Activated T-helper 1 cell treated with anti-CD3 and anti-CD28 coated beads, Interleukin-12 subunit alpha, Interleukin-12 subunit beta, Interleukin-2, Interleukin-4 antibody, amounts not matched to agents 30 ng/mL and 10 ng/mL and 1 ng/mL, durations not matched to agents 14 hours and 24 hours and 36 hours (primary cell): Measurements from ENCODE around the gene ID2. TPM values are rescaled to one million over a fixed set of nuclear protein-coding genes. Genes with fewer than 3 reads are reported as not detected.

ENCODE experiments used
- DNase-seq: peaks from one replicate; pipeline ENCODE4 v3.0.0; 2021; ENCODE audit warnings: low spot score
- H3K27ac Mint-ChIP-seq: one replicate; pipeline ENCODE4 v1.8.0; 2021; ENCODE audit warnings: mild to moderate bottlenecking, mixed read lengths
- H3K27me3 Mint-ChIP-seq: one replicate; pipeline ENCODE4 v1.8.0; 2022; ENCODE audit warnings: mild to moderate bottlenecking, moderate library complexity, mixed read lengths; ENCODE audit not compliant: insufficient read depth
- H3K36me3 Mint-ChIP-seq: one replicate; pipeline ENCODE4 v1.8.0; 2021; ENCODE audit warnings: low read depth, mixed read lengths
- H3K4me1 Mint-ChIP-seq: one replicate; pipeline ENCODE4 v1.8.0; 2021; ENCODE audit warnings: low read depth, mixed read lengths
- H3K4me3 Mint-ChIP-seq: one replicate; pipeline ENCODE4 v1.8.0; 2021; ENCODE audit warnings: mild to moderate bottlenecking, moderate library complexity, mixed read lengths
- H3K9me3 Mint-ChIP-seq: one replicate; pipeline ENCODE4 v1.8.0; 2021; ENCODE audit warnings: mixed read lengths
- intact Hi-C: fragments of 100-400 bp; cut with micrococcal nuclease; formaldehyde crosslinking; loops from one replicate; pipeline ENCODE4 v1.15.1; 2024
- total RNA-seq: library from RNA; stranded (reverse); gene quantifications from 2 replicates; pipeline ENCODE4 v1.2.3, GENCODE V29; 2022

The ID2 gene
- total RNA-seq, 1 donor from 2014 or later, result 301 TPM

DNA sequence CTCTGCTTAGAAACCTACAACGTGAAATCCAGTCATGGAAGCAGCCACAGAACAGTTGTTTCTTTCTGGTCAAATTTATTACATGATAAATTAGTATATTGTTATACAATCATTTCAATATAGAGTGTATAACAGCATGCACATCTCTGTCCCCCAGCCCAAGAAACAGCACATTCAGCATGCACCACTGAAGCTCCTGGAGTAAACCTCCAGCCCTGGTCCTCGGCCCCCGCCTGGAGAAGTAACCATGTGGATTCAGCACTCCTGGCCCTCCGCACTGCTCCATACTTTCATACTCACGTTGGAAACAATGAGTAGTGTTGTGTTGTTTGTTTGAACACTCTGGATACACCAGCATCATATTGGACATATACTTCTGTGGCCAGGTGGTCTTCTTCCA lies 15.3 kb upstream of the ID2 start:
- peaks cover 19% of the 10 kb centered on the region for H3K27me3 Mint-ChIP-seq
- no peak for DNase-seq
- intact Hi-C loops, result no loop called here

DNA sequence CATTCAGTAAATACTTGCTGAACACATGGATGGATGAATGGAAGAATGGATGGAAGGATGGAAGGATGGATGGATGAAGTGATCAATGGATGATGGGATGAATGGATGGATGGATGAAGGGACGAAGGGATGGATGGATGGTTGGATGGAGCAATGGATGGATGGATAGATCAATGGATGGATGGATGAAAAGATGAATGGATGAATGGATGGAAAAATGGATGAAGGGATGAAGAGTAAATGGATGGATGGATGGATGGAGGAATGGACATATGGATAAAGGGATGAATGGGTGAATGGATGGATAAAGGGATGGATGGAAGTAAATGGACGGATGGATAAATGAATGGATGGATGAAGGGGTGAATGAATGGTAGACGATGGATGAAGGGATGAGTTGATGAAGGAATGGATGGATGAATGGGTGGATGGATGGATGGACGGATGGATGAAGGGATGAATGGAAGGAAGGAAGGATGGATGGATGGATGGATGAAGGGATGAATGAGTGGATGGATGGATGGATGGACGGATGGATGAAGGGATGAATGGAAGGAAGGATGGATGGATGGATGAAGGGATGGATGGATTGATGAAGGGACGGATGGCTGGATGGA lies 13.9 kb upstream of the ID2 start:
- no peak for DNase-seq
- no peak overlapping the region for H3K27ac Mint-ChIP-seq
- H3K27me3 Mint-ChIP-seq, result peaks cover 16% of the 10 kb centered on the region
- H3K36me3 Mint-ChIP-seq, result no peaks in the 10 kb centered on the region
- H3K4me3 Mint-ChIP-seq, result no peak overlapping the region
- intact Hi-C loops, result no loop called here
- peaks cover 11% of the 10 kb centered on the region for H3K4me1 Mint-ChIP-seq
- H3K9me3 Mint-ChIP-seq, result peaks cover under 1% of the 10 kb centered on the region

More for the DNA sequence above, 15.3 kb upstream of the ID2 start:
- Mint-ChIP-seq H3K4me3 (no peak overlapping the region), H3K36me3 (no peaks in the 10 kb centered on the region), H3K27ac (no peak overlapping the region), H3K4me1 (peaks cover 7% of the 10 kb centered on the region), H3K9me3 (no peaks in the 10 kb centered on the region)

DNA sequence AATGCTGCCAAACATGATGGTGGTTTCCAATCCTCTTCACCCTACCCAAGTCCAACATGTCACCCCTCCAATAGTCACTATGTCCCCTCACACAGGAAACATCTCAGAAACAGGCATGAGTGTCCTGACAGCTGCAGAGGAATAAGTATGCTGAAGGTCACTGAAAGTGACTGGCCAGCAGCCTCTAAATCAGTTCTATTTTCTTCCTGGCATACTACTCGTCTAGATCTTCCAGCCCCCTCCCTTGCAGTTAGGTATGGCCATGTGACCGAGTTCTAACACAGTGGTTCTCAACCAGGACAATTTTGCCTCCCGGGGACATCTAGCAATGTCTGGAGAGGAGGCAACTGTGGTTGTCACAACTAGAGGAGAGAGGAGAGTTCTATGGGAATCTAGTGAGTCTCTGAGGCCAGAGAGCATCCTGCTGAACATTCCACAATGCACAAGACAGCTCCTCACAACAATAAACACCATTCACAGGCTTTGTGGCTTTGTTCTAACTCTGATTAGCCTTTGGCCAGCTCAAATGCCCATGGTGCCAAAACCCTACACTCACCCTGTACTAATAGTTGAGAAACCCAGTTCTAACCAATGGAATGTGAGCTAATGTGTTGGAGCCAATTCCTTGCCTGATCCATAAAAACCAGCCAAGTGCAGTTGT lies 12.6 kb upstream of the ID2 start:
- Mint-ChIP-seq H3K9me3 (peaks cover 12% of the 10 kb centered on the region), H3K27ac (no peak overlapping the region), H3K4me3 (no peak overlapping the region), H3K4me1 (peaks cover 7% of the 10 kb centered on the region), H3K36me3 (peaks cover 8% of the 10 kb centered on the region), H3K27me3 (peaks cover 23% of the 10 kb centered on the region)
- intact Hi-C loops, result no loop called here
- no peak for DNase-seq

DNA sequence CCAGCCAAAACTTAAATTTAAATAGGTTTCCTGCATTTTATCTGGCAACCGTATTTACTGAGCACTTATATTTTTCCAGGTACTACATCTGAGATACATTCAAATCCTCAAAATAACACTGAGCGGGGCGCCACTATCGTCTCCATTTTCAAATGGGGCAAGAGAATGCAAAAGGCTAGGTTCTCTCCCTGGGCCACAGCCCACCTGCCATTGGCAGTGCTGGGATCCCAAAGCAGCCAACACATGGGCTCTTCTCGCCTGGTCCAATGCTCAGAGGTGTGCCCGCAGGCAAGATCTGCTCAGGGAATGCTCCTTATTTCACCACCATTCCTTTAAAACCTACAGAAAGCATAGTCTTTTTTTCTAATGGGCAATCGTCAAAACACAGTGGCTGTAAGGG lies 11.3 kb upstream of the ID2 start:
- intact Hi-C loops, result no loop called here
- H3K9me3 Mint-ChIP-seq, result peaks cover 17% of the 10 kb centered on the region
- peaks cover 8% of the 10 kb centered on the region for H3K36me3 Mint-ChIP-seq
- no peak overlapping the region for H3K4me3 Mint-ChIP-seq
- peaks cover 33% of the 10 kb centered on the region for H3K27me3 Mint-ChIP-seq
- H3K4me1 Mint-ChIP-seq, result peaks cover 4% of the 10 kb centered on the region
- DNase-seq, result no peak
- H3K27ac Mint-ChIP-seq, result no peak overlapping the region

DNA sequence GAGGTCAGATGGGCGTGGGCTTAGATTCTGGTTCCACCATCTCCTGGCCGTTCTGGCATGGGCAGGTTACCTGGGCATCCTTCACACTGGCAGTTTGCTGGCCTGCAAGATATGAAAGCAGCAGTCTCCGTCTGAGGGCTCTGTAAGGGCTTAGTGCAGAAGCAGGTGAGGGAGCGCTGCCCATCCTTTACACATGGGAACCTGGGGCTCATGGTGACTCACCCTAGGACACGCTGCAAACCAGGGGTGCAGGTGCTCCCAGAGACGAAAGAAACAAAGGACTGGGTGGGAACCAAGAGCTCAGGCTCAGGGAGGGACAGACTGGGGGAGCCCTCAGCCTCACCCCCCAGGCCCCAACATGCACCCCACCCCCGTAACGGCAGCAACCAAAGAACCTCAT lies 10.7 kb upstream of the ID2 start:
- H3K9me3 Mint-ChIP-seq, result peaks cover 17% of the 10 kb centered on the region
- H3K4me3 Mint-ChIP-seq, result no peak overlapping the region
- peaks cover 39% of the 10 kb centered on the region for H3K27me3 Mint-ChIP-seq
- intact Hi-C loops, result no loop called here
- H3K27ac Mint-ChIP-seq, result no peak overlapping the region
- DNase-seq, result no peak
- peaks cover 10% of the 10 kb centered on the region for H3K36me3 Mint-ChIP-seq
- peaks cover 4% of the 10 kb centered on the region for H3K4me1 Mint-ChIP-seq

DNA sequence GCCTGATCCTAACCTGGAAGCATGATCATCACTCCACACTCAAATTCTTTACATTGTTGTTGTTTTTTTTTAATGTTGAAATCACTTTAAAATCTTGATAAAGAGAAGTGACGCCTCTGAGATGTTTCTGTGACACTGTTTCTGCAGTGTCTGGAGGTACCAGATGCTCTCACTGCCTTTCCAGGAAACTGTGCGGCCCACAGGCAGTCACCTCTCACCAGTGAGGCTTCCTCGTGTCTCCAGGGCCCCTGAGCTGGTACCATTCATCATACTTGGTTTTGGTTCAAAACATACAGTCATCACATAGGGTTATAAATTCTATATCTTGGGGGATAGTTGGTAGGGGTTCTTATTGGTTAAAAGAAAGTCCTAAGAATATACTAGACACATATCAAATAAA lies 10.1 kb upstream of the ID2 start:
- Mint-ChIP-seq H3K27ac (no peak overlapping the region), H3K27me3 (peaks cover 42% of the 10 kb centered on the region)
- intact Hi-C loops, result no loop called here

DNA sequence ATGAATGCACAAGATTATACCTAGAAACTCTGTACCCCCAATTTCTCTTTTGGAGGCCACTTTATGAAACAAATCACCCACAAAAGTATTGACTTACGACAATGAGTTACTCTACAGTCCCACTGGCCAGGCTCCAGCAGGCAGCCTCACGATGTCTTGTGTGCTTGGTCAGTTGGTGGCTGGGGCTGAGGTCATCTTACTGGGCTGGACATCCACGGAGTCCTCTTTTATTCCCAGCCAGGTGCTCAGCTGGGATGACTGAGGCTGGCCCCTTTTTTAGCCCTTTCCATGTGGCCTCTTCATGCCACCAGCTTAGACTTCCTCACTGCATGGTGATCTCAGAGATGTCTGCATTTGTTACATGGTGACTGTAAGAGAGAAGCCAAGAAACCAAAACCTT lies 8.9 kb upstream of the ID2 start:
- H3K4me3 Mint-ChIP-seq, result no peak overlapping the region
- no peak for DNase-seq
- H3K27me3 Mint-ChIP-seq, result peaks cover 53% of the 10 kb centered on the region

More for the DNA sequence above, 10.1 kb upstream of the ID2 start:
- Mint-ChIP-seq H3K4me1 (peaks cover 4% of the 10 kb centered on the region), H3K4me3 (no peak overlapping the region), H3K9me3 (peaks cover 17% of the 10 kb centered on the region), H3K36me3 (peaks cover 10% of the 10 kb centered on the region)
- DNase-seq, result no peak

DNA sequence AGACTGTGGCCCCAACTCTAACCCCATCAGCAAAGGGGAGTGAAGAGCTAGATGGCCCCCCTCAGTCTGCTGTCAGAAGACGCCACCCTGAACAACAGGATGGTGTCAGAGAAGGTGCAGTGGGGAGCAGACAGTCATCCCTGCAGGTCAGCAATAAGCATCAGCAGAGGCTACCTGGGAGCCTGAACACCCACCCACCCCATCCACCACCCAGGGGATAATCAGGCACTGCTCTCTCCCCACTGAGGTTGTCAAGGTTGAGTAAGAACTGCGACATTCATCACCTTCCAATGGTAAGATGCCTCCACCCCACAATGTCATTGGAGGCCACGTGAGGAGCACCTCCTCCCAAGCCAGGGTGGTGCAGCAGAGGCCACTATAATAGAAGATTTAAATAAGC lies 8.5 kb upstream of the ID2 start:
- Mint-ChIP-seq H3K4me1 (peaks cover 18% of the 10 kb centered on the region), H3K27me3 (peaks cover 57% of the 10 kb centered on the region), H3K4me3 (no peak overlapping the region), H3K27ac (no peak overlapping the region), H3K9me3 (peaks cover 17% of the 10 kb centered on the region), H3K36me3 (peaks cover 10% of the 10 kb centered on the region)
- intact Hi-C loops, result no loop called here
- DNase-seq, result no peak

More for the DNA sequence above, 8.9 kb upstream of the ID2 start:
- Mint-ChIP-seq H3K4me1 (peaks cover 14% of the 10 kb centered on the region), H3K9me3 (peaks cover 17% of the 10 kb centered on the region), H3K27ac (no peak overlapping the region), H3K36me3 (peaks cover 10% of the 10 kb centered on the region)
- intact Hi-C loops, result no loop called here

DNA sequence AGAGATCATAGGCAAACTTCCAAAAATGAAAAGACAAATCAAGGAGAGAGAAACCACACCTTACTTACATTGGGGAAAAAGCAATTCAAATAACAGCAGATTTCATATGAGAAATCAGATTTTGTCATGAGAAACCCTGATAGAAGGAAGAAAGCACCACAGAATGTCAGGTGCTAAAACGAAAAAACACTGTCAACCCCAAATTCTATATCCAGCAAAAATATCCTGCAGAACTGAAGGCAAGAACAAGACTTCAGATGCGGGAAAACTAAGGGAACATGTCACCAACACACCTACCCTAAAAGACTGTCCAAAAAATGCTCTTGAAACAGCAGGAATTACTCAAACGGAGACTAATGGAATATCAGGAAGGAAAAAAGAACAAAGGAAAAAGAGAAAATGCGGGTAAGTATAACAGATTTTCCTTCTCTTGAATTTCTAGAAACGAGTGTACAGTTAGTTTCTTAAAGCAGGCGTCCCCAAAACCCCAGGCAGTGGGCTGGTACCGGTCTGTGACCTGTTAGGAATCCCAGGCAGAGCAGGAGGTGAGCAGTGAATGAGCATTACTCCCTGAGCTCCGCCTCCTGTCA lies 7.3 kb upstream of the ID2 start:
- H3K27me3 Mint-ChIP-seq, result peaks cover 57% of the 10 kb centered on the region
- H3K27ac Mint-ChIP-seq, result no peak overlapping the region
- H3K4me3 Mint-ChIP-seq, result no peak overlapping the region
- peaks cover 17% of the 10 kb centered on the region for H3K9me3 Mint-ChIP-seq
- H3K36me3 Mint-ChIP-seq, result peaks cover 10% of the 10 kb centered on the region
- DNase-seq, result no peak
- peaks cover 21% of the 10 kb centered on the region for H3K4me1 Mint-ChIP-seq
- intact Hi-C loops, result no loop called here

DNA sequence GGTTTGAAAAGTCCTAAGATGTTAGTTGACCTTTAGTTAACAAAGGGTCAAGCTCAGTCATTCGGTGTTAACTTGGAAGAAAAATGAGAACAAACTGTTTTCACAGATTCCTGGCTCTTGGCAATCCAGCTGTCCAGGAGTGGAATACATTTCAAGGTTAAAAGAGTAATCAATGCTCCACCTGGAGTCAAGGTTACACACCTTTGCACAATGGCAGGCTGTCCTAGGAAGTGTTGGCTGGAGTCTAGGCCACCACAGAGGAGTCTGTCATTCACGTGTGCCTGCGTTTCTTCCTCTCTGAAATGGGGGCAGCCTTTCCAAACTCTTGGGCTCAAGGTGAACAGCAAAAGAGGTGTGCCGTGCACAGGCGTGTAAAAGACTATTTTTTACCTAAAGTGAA lies 6.3 kb upstream of the ID2 start:
- no peak overlapping the region for H3K27ac Mint-ChIP-seq
- peaks cover 17% of the 10 kb centered on the region for H3K9me3 Mint-ChIP-seq
- H3K27me3 Mint-ChIP-seq, result peaks cover 49% of the 10 kb centered on the region
- H3K4me3 Mint-ChIP-seq, result no peak overlapping the region
- intact Hi-C loops, result no loop called here
- peaks cover 29% of the 10 kb centered on the region for H3K4me1 Mint-ChIP-seq
- no peak for DNase-seq
- H3K36me3 Mint-ChIP-seq, result peaks cover 10% of the 10 kb centered on the region

DNA sequence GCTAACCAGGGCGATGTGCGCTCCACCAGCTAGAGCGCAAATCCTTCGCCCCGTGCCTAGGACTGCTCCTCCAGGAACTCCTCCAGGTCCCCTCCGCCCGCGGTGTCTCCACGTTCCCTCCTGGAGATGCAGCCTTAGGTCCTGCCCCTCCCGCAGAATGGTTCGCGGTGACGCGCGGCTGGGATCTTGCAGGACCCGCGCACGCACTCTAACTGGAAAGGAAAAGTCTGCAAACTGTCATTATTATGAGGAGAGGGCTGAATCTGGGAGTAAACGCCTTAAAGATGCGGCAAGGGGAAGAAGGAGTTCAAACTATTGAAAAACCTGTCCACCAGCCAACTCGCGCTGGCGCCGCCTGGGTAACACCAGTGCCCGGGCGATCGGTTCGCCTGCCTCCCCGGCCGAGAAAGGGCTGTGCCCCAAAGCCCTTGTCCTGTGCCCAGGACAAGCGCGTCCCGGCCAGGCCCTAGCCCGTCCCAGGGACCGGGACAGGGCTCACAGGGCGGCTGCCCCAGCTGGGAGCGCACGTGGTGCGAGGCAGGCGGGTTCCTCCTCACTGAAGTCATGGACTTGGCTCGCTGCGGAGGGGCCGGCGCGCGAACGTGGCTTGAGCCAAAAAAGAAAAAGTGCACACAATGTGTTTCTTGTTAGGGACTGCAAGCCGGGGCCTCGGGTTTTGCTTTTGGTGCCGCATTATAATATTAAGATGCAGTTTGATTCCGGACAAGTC lies 5.5 kb upstream of the ID2 start:
- Mint-ChIP-seq H3K4me3 (no peak overlapping the region), H3K4me1 (peaks cover 34% of the 10 kb centered on the region), H3K27ac (no peak overlapping the region), H3K36me3 (peaks cover 10% of the 10 kb centered on the region), H3K9me3 (peaks cover 17% of the 10 kb centered on the region), H3K27me3 (peaks cover 47% of the 10 kb centered on the region)
- no peak for DNase-seq
- intact Hi-C loops, result no loop called here

DNA sequence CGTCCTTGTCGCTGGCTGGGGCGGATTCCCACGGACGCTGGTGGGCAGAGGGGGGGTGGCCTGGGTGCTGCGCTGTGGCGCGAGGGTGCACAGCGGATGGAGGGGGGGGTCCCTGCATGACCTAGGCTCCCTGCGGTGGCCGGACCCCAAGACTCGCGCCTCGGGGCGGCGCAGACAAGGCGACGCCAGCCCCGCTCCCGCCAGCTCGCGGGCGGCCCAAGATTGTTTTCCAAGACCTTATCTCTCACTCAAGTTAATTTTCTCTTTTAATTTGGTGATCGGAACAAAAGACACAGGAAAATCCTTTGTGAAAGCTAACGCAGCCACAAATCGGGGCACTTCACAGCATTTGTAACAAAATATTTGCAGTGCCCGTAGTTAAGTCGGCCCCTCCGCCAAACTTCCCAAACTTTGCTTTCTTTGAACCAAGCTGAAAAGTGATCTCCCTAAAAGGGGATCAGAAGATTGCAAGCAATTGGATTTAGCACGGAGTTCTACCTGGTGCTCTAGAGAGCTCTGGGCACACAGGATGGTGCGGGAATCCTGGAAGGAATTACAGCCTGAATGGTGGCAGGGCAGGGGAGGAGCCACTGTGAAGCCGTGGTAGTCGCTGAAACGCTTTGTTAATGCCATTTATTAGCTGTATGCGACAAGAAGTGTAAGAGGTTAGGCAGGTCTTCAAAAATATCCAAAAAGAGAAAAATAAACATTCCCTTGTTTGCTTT lies 4.8 kb upstream of the ID2 start:
- Mint-ChIP-seq H3K4me1 (peaks cover 33% of the 10 kb centered on the region), H3K27ac (peak overlapping the region; percentile 54), H3K9me3 (peaks cover 17% of the 10 kb centered on the region), H3K36me3 (peaks cover 13% of the 10 kb centered on the region), H3K27me3 (peaks cover 42% of the 10 kb centered on the region), H3K4me3 (peak overlapping the region; percentile 77)
- intact Hi-C loops, result no loop called here
- no peak for DNase-seq
